A204.1 (cell line): ENCODE results near the gene L1CAM.
"Not testable (repeated sequence)": the region's sequence is repeated elsewhere in the genome, so short reads cannot be mapped to it uniquely, and the experiment has no call there.

Experiments
- FAIRE-seq: peaks from 2 replicates; lab custom pipeline; 2012; peaks lifted over from hg19 to GRCh38; lab: Jason Lieb, UNC

Gene L1CAM

GRCh38 chrX:153828308-153828707 is 57.7 kb downstream of the L1CAM start:
- no peak for FAIRE-seq

GRCh38 chrX:153827903-153828302 is 58.1 kb downstream of the L1CAM start:
- FAIRE-seq: no peak

- no peak for FAIRE-seq
These were observed 59.0 kb downstream of the L1CAM start for GRCh38 chrX:153827016-153827415.

- no peak for FAIRE-seq
These were observed 60.9 kb downstream of the L1CAM start for GRCh38 chrX:153825042-153825441.

GRCh38 chrX:153824348-153824747 is 61.6 kb downstream of the L1CAM start:
- no peak for FAIRE-seq

- FAIRE-seq: no peak
These were observed 64.9 kb downstream of the L1CAM start for GRCh38 chrX:153821066-153821465.

GRCh38 chrX:153820601-153821000 is 65.4 kb downstream of the L1CAM start:
- FAIRE-seq: no peak

GRCh38 chrX:153819384-153820040 is 66.5 kb downstream of the L1CAM start:
- no peak for FAIRE-seq

- FAIRE-seq: no peak
These were observed 67.2 kb downstream of the L1CAM start for GRCh38 chrX:153818571-153819383.

- FAIRE-seq: not testable (repeated sequence)
These were observed 67.9 kb downstream of the L1CAM start for GRCh38 chrX:153818064-153818463.

- no peak for FAIRE-seq
These were observed 68.9 kb downstream of the L1CAM start for GRCh38 chrX:153816831-153817690.

GRCh38 chrX:153814591-153815315 is 71.2 kb downstream of the L1CAM start:
- FAIRE-seq: no peak

GRCh38 chrX:153813161-153813560 is 72.8 kb downstream of the L1CAM start:
- FAIRE-seq: no peak

- FAIRE-seq: no peak
These were observed 73.8 kb downstream of the L1CAM start for GRCh38 chrX:153812220-153812619.
